Uterus (tissue), 2 donors: ENCODE data around the gene AZU1.

Source experiments
- CTCF ChIP-seq, 4 experiments: fragments of 200-600 bp in 2 of 4; fragments of 450-650 bp in 2 of 4; sonication (generic) in 2 of 4; IDR thresholded peaks; one replicate each; pipeline ENCODE4 v1.5.1; 2016 to 2019; ENCODE audit warnings: antibody characterized with exemption in 4 of 4, mild to moderate bottlenecking in 2 of 4, moderate library complexity in 1 of 4
- POLR2A ChIP-seq, 2 donors: fragments of 450-650 bp; IDR thresholded peaks; one replicate each; pipeline ENCODE4 v1.6.1; 2016; ENCODE audit warnings: antibody characterized with exemption in 2 of 2, mild to moderate bottlenecking in 1 of 2, moderate library complexity in 1 of 2

GRCh38 chr19:855142-855541, 27.5 kb downstream of the AZU1 start:
- TF ChIP-seq CTCF (IDR thresholded peaks at IDR 0.05) (no peak), POLR2A (IDR thresholded peaks at IDR 0.05) (no peak)
